ENCODE measurements around the gene DENND6B.

The DENND6B gene

GRCh38 chr22:50320116-50320515 is 6.7 kb downstream of the DENND6B start (continued):
- TF ChIP-seq POU6F1 (CRISPR knock-in tag; IDR thresholded peaks at IDR 0.05; ENCODE audit: borderline replicate concordance, low read depth): no peak
- TF ChIP-seq ISL1 (CRISPR knock-in tag; IDR thresholded peaks at IDR 0.05): no peak
- TF ChIP-seq, protein P1, sequence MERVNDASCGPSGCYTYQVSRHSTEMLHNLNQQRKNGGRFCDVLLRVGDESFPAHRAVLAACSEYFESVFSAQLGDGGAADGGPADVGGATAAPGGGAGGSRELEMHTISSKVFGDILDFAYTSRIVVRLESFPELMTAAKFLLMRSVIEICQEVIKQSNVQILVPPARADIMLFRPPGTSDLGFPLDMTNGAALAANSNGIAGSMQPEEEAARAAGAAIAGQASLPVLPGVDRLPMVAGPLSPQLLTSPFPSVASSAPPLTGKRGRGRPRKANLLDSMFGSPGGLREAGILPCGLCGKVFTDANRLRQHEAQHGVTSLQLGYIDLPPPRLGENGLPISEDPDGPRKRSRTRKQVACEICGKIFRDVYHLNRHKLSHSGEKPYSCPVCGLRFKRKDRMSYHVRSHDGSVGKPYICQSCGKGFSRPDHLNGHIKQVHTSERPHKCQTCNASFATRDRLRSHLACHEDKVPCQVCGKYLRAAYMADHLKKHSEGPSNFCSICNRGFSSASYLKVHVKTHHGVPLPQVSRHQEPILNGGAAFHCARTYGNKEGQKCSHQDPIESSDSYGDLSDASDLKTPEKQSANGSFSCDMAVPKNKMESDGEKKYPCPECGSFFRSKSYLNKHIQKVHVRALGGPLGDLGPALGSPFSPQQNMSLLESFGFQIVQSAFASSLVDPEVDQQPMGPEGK (CRISPR knock-in tag; IDR thresholded peaks at IDR 0.05; ENCODE audit: borderline replicate concordance): no peak
- no peak for TF ChIP-seq CSDC2 (CRISPR knock-in tag; IDR thresholded peaks at IDR 0.05)
- no peak for TF ChIP-seq ZFP3 (CRISPR knock-in tag; IDR thresholded peaks at IDR 0.05)
- no peak for TF ChIP-seq ARNTL (CRISPR knock-in tag; IDR thresholded peaks at IDR 0.05; ENCODE audit: borderline replicate concordance, low read depth)
- TF ChIP-seq SNAI2 (CRISPR knock-in tag; IDR thresholded peaks at IDR 0.05): no peak
- TF ChIP-seq TCF4 (CRISPR knock-in tag; IDR thresholded peaks at IDR 0.05; ENCODE audit: borderline replicate concordance): no peak

- no peak for ATAC-seq
- TF ChIP-seq ESRRG (CRISPR knock-in tag; IDR thresholded peaks at IDR 0.05): no peak
- no peak for TF ChIP-seq ZNF70 (CRISPR knock-in tag; IDR thresholded peaks at IDR 0.05)
- no peak for TF ChIP-seq PPARA (CRISPR knock-in tag; IDR thresholded peaks at IDR 0.05; ENCODE audit: borderline replicate concordance)
- TF ChIP-seq CSDC2 (CRISPR knock-in tag; IDR thresholded peaks at IDR 0.05): no peak
- no peak for TF ChIP-seq BACH2 (CRISPR knock-in tag; IDR thresholded peaks at IDR 0.05; ENCODE audit: borderline replicate concordance)
- TF ChIP-seq ISL1 (CRISPR knock-in tag; IDR thresholded peaks at IDR 0.05): no peak
- no peak for TF ChIP-seq OSR1 (CRISPR knock-in tag; IDR thresholded peaks at IDR 0.05)
- TF ChIP-seq, protein P2, sequence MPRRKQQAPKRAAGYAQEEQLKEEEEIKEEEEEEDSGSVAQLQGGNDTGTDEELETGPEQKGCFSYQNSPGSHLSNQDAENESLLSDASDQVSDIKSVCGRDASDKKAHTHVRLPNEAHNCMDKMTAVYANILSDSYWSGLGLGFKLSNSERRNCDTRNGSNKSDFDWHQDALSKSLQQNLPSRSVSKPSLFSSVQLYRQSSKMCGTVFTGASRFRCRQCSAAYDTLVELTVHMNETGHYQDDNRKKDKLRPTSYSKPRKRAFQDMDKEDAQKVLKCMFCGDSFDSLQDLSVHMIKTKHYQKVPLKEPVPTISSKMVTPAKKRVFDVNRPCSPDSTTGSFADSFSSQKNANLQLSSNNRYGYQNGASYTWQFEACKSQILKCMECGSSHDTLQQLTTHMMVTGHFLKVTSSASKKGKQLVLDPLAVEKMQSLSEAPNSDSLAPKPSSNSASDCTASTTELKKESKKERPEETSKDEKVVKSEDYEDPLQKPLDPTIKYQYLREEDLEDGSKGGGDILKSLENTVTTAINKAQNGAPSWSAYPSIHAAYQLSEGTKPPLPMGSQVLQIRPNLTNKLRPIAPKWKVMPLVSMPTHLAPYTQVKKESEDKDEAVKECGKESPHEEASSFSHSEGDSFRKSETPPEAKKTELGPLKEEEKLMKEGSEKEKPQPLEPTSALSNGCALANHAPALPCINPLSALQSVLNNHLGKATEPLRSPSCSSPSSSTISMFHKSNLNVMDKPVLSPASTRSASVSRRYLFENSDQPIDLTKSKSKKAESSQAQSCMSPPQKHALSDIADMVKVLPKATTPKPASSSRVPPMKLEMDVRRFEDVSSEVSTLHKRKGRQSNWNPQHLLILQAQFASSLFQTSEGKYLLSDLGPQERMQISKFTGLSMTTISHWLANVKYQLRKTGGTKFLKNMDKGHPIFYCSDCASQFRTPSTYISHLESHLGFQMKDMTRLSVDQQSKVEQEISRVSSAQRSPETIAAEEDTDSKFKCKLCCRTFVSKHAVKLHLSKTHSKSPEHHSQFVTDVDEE (CRISPR knock-in tag; IDR thresholded peaks at IDR 0.05): no peak
- TF ChIP-seq TOX (CRISPR knock-in tag; IDR thresholded peaks at IDR 0.05; ENCODE audit: borderline replicate concordance): no peak
- TF ChIP-seq, protein P3, sequence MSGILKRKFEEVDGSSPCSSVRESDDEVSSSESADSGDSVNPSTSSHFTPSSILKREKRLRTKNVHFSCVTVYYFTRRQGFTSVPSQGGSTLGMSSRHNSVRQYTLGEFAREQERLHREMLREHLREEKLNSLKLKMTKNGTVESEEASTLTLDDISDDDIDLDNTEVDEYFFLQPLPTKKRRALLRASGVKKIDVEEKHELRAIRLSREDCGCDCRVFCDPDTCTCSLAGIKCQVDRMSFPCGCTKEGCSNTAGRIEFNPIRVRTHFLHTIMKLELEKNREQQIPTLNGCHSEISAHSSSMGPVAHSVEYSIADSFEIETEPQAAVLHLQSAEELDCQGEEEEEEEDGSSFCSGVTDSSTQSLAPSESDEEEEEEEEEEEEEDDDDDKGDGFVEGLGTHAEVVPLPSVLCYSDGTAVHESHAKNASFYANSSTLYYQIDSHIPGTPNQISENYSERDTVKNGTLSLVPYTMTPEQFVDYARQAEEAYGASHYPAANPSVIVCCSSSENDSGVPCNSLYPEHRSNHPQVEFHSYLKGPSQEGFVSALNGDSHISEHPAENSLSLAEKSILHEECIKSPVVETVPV (CRISPR knock-in tag; IDR thresholded peaks at IDR 0.05): no peak
- TF ChIP-seq GLIS3 (CRISPR knock-in tag; IDR thresholded peaks at IDR 0.05): no peak
- no peak for TF ChIP-seq ZFP3 (CRISPR knock-in tag; IDR thresholded peaks at IDR 0.05)
- TF ChIP-seq SNAI2 (CRISPR knock-in tag; IDR thresholded peaks at IDR 0.05): no peak
- TF ChIP-seq, protein P4, sequence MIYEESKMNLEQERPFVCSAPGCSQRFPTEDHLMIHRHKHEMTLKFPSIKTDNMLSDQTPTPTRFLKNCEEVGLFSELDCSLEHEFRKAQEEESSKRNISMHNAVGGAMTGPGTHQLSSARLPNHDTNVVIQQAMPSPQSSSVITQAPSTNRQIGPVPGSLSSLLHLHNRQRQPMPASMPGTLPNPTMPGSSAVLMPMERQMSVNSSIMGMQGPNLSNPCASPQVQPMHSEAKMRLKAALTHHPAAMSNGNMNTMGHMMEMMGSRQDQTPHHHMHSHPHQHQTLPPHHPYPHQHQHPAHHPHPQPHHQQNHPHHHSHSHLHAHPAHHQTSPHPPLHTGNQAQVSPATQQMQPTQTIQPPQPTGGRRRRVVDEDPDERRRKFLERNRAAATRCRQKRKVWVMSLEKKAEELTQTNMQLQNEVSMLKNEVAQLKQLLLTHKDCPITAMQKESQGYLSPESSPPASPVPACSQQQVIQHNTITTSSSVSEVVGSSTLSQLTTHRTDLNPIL (CRISPR knock-in tag; IDR thresholded peaks at IDR 0.05; ENCODE audit: low read depth): no peak
- no peak for TF ChIP-seq TCF4 (CRISPR knock-in tag; IDR thresholded peaks at IDR 0.05; ENCODE audit: borderline replicate concordance)
- no peak for TF ChIP-seq ZNF565 (CRISPR knock-in tag; conservative IDR thresholded peaks at IDR 0.05; ENCODE audit: low read depth)
Observed at GRCh38 chr22:50319503-50319951, 7.3 kb downstream of the DENND6B start.

DNA sequence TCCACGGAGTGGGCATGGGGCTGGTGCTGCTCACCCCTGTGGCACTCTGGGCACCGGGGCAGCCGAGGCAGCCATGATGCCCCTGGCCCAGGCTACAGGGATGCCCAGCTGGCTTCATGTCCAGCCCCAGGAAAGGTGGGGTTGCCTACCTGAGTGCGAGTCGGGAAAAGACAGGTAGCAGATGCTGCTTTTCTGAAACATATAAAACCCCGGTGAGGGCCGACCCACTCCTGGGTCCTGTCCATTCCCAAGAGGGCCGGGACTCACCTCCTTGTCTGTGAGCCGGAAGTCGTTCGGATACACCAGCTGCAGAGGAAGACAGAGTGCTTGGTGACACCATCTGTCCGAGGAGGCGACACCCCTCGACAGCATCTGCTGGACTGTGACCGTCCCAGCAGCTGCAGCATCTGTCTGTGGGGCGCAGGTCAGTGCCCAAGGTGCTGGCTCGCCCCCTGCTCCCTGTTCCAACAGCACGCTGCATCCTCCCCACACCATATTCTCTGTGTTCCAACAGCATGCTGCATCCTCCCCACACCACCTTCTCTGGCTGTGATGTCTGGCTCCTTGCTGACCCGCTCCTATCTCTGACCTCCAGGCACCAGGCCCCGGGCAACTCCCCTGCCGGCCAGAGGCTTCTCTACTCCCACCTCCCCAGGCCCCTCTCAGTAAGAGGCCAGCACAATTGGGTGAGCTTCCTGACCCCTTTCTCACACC is 8.0 kb downstream of the DENND6B start:
- no peak for ATAC-seq
- no peak for TF ChIP-seq TCF4 (CRISPR knock-in tag; IDR thresholded peaks at IDR 0.05; ENCODE audit: borderline replicate concordance)
- no peak for TF ChIP-seq TOX (CRISPR knock-in tag; IDR thresholded peaks at IDR 0.05; ENCODE audit: borderline replicate concordance)
- TF ChIP-seq PPARA (CRISPR knock-in tag; IDR thresholded peaks at IDR 0.05; ENCODE audit: borderline replicate concordance): no peak
- TF ChIP-seq OSR1 (CRISPR knock-in tag; IDR thresholded peaks at IDR 0.05): no peak
- no peak for TF ChIP-seq ZNF8 (CRISPR knock-in tag; IDR thresholded peaks at IDR 0.05)
- TF ChIP-seq, protein P2 (CRISPR knock-in tag; IDR thresholded peaks at IDR 0.05): no peak
- TF ChIP-seq RARB (CRISPR knock-in tag; IDR thresholded peaks at IDR 0.05): no peak
- TF ChIP-seq CSDC2 (CRISPR knock-in tag; IDR thresholded peaks at IDR 0.05): no peak
- no peak for TF ChIP-seq ZNF565 (CRISPR knock-in tag; conservative IDR thresholded peaks at IDR 0.05; ENCODE audit: low read depth)
- no peak for TF ChIP-seq BACH2 (CRISPR knock-in tag; IDR thresholded peaks at IDR 0.05; ENCODE audit: borderline replicate concordance)
- TF ChIP-seq ESRRG (CRISPR knock-in tag; IDR thresholded peaks at IDR 0.05): no peak
- TF ChIP-seq, protein P3 (CRISPR knock-in tag; IDR thresholded peaks at IDR 0.05): no peak
- TF ChIP-seq GLIS3 (CRISPR knock-in tag; IDR thresholded peaks at IDR 0.05): no peak
